HG03521 (cell line): ENCODE measurements around the gene CIAPIN1.

Experiments used
- ATAC-seq: cut with Tn5 transposase; IDR thresholded peaks from one replicate; pipeline ENCODE4 v1.9.1; 2021; ENCODE audit warnings: mild to moderate bottlenecking, moderate library complexity; ENCODE audit not compliant: unreplicated experiment

CIAPIN1 gene

DNA sequence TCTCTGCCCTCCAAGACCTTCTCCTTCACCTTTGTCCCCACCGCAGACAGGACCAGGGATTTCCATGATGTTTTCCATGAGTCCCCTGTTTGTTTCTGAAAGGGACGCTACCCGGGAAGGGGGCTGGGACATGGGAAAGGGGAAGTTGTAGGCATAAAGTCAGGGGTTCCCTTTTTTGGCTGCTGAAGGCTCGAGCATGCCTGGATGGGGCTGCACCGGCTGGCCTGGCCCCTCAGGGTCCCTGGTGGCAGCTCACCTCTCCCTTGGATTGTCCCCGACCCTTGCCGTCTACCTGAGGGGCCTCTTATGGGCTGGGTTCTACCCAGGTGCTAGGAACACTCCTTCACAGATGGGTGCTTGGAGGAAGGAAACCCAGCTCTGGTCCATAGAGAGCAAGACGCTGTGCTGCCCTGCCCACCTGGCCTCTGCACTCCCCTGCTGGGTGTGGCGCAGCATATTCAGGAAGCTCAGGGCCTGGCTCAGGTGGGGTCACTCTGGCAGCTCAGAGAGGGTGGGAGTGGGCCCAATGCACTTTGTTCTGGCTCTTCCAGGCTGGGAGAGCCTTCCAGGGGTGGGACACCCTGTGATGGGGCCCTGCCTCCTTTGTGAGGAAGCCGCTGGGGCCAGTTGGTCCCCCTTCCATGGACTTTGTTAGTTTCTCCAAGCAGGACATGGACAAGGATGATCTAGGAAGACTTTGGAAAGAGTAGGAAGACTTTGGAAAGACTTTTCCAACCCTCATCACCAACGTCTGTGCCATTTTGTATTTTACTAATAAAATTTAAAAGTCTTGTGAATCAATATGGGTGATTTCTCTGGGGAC, 62.7 kb downstream of the CIAPIN1 start:
- ATAC-seq, result no peak

DNA sequence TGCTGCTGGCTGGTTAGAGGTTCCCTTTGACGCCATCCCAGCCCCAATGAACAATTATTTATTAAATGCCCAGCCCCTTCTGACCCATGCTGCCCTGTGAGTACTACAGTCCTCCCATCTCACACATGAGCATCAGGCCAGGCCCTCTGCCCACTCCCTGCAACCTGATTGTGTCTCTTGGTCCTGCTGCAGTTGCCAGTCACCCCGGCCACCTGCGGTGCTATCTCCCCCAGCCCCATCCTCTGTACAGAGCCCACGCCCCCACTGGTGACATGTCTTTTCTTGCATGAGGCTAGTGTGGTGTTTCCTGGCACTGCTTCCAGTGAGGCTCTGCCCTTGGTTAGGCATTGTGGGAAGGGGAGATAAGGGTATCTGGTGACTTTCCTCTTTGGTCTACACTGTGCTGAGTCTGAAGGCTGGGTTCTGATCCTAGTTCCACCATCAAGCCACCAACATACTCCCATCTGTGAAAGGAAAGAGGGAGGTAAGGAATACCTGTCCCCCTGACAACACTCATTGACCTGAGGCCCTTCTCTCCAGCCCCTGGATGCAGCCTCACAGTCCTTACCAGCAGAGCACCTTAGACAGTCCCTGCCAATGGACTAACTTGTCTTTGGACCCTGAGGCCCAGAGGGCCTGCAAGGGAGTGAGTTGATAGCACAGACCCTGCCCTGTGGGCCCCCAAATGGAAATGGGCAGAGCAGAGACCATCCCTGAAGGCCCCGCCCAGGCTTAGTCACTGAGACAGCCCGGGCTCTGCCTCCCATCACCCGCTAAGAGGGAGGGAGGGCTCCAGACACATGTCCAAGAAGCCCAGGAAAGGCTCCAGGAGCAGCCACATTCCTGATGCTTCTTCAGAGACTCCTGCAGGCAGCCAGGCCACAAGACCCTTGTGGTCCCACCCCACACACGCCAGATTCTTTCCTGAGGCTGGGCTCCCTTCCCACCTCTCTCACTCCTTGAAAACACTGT, 63.6 kb downstream of the CIAPIN1 start:
- ATAC-seq, result no peak

DNA sequence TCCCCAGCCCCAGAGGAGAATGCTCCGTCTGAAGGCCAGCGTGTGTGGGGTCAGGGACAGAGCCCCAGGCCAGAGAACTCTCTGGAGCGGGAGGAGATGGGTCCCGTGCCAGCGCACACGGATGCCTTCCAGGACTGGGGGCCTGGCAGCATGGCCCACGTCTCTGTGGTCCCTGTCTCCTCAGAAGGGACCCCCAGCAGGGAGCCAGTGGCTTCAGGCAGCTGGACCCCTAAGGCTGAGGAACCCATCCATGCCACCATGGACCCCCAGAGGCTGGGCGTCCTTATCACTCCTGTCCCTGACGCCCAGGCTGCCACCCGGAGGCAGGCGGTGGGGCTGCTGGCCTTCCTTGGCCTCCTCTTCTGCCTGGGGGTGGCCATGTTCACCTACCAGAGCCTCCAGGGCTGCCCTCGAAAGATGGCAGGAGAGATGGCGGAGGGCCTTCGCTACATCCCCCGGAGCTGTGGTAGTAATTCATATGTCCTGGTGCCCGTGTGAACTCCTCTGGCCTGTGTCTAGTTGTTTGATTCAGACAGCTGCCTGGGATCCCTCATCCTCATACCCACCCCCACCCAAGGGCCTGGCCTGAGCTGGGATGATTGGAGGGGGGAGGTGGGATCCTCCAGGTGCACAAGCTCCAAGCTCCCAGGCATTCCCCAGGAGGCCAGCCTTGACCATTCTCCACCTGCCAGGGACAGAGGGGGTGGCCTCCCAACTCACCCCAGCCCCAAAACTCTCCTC, 64.5 kb downstream of the CIAPIN1 start:
- no peak for ATAC-seq

DNA sequence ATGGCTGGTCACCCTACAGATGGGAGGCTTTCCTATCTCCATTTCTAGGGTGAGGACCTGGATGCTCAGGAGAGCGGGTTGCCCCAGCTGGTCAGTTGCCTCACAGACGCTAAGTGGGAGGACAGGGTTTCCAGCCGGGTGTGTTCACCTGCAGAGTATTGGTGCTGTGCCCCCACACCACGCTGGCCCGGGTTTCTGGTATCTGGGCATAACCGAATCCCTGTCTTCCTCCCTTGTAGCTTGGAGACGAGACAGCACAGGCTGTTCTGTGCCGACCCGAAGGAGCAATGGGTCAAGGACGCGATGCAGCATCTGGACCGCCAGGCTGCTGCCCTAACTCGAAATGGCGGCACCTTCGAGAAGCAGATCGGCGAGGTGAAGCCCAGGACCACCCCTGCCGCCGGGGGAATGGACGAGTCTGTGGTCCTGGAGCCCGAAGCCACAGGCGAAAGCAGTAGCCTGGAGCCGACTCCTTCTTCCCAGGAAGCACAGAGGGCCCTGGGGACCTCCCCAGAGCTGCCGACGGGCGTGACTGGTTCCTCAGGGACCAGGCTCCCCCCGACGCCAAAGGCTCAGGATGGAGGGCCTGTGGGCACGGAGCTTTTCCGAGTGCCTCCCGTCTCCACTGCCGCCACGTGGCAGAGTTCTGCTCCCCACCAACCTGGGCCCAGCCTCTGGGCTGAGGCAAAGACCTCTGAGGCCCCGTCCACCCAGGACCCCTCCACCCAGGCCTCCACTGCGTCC, 65.2 kb downstream of the CIAPIN1 start:
- no peak for ATAC-seq

DNA sequence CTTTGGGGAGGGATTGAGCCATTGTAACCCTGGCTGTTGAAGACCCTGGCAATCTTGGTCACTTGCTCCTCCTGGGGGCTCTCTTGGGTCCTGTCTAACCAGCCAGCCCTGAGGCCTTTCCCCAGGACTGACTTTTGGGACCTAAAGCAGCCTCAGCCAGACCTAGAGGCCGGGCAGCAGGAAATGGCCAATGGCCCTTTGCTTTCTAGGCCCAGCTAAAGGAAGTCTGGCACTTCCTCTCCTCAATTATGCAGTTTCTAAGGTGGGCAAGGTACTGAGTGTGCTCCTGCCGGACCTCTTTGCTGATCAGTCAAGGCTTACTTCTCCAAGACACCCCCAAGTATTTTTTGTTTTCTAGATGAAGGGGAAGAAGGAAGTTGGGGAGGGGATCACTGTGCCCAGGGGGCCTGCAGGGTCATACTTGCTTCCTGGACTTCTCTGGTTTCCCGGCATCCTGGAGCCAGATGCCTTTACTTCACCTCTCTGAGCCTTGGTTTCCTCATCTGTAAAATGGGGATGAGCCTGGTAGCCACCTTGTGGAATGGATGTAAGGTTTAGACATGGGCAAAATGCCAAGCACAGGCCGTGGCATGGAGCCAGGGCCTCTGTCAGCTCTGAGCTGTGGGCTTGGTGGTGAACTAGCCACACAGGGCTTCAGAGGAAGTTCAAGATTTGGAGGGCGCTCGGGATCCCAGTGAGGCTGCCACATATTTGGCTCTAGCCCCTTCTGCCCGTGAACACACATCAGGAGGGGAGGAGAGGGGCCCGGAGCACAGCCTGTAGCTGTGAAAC, 66.3 kb downstream of the CIAPIN1 start:
- no peak for ATAC-seq

DNA sequence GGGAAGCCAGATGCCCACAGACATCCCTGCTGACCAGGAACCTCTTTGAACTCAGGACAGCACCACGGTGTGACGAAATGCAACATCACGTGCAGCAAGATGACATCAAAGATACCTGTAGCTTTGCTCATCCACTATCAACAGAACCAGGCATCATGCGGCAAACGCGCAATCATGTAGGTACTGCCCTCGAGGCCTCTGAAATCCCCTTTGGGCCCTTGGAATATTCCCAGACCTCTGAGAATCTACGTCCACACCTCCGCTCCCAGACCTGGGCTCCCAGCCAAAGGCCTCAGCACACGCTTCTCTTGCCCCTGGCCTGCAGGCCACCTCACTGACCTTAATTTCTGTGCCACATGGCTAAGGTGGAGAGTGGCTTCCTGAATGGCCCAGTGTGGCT, 67.6 kb downstream of the CIAPIN1 start:
- ATAC-seq, result no peak
